ENCODE data around the gene EEF1AKMT3.

The EEF1AKMT3 gene

DNA sequence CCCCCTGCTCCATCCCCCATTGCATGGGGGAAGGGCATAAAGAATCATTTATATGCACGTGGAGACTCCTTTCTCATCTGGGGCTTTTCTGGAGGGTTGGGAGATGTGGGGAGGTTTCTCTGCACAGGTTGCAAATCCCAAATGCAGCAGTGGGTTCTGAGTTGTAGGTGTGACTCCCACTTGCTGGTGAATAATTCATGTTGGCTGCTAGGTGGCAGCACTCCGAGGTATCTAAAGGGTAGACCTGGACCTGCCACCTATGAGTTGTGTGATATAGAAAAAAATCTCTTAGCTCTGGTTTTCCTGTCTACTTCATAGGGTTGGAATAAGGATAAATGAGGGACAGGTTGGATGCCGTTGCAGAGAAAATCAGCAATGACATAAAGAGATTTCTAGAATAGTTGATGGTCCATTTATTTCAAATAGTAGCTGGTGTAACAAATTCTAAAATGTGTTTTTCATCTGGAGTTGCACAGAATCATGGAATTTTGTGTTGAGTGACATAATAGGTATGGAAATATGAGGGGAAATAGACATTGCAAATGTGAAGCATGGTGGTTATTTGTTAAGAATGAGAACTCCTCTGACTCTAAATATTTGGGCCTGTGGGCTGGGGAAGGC, 12.9 kb upstream of the EEF1AKMT3 start:
- H3K27ac ChIP-seq = no peak overlapping the region
- TF ChIP-seq, protein P1, sequence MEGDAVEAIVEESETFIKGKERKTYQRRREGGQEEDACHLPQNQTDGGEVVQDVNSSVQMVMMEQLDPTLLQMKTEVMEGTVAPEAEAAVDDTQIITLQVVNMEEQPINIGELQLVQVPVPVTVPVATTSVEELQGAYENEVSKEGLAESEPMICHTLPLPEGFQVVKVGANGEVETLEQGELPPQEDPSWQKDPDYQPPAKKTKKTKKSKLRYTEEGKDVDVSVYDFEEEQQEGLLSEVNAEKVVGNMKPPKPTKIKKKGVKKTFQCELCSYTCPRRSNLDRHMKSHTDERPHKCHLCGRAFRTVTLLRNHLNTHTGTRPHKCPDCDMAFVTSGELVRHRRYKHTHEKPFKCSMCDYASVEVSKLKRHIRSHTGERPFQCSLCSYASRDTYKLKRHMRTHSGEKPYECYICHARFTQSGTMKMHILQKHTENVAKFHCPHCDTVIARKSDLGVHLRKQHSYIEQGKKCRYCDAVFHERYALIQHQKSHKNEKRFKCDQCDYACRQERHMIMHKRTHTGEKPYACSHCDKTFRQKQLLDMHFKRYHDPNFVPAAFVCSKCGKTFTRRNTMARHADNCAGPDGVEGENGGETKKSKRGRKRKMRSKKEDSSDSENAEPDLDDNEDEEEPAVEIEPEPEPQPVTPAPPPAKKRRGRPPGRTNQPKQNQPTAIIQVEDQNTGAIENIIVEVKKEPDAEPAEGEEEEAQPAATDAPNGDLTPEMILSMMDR (conservative IDR thresholded peaks at IDR 0.05) = peak; percentile 88

DNA sequence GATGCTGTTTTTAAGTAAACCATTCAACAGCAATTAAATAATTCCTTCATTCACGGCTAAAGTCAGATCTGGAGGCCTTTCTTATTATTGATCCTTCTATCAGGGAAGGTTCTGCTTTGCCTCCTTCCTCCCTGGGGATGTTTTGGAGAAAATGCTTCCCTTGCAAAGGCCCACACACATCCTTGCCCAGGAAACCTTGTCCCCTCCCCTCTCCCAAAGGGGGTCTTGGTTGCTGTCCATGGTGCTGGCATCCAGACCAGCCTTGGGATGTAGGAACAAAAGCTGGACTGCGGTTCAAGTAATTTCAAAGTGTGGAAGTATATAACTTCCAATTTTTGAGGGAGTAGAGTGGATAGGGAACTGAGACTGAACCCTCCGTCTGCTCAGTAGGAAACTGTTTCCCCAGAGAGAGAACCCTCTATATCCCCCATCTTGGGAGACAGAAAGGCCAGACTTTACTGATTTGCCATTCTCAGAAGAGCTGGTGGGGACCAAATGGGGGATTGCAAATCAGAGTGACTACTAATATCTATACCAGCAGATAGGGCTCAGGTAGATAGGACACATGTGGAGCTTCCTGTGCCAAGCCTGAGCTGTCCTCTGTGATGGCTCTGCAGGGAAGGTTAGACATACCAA, 11.9 kb upstream of the EEF1AKMT3 start:
- TF ChIP-seq, protein P1 (conservative IDR thresholded peaks at IDR 0.05) = no peak
- no peak overlapping the region for H3K27ac ChIP-seq

DNA sequence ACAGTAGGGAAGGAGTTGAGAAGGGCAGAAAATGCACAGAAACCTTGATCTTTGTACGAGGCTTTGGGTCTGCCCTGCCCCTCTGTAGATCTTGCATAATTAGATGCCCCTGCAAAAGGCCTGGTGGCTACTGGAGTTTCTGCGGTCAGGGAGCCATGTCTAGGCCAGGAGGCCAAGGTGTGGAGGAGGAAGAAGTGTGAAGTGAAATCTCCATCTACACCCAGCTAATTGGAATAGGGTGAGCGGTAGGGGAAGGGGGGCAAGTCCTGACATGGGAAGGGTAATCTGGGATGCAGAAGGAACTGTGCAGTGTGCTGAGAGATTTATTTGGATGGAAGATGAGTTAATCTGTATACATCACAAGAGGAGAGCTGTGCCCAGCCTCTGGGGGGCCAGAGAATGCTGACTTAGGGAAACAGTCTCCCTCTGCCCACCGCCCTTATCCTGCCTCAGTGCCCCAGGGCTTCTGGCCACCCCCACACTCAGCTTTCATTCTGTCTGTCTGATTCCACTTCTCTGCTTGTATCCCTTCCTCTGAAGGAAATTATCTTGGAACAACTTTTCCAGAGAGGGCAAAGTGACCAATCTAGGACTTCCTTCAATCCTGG, 10.9 kb upstream of the EEF1AKMT3 start:
- no peak overlapping the region for H3K27ac ChIP-seq
- TF ChIP-seq, protein P1 (conservative IDR thresholded peaks at IDR 0.05) = no peak

DNA sequence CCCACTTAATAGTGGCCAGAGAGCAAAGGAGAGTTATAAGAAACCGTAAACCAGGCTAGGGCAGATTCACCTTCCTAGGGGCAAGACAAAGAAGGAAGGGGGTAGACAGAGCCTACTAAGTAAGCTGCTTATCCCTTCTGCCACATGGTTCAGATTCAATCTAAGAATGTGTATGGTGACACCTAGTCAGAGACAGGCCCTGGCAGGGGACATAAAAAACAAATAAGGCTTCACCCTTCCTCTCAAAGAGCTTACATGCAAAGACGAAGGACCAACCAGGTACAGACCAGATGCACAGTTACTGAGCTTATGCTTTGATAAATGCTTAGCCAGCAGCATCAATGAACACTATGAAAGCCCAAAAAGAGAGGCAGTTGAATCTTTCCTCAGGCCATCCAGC, 10.0 kb upstream of the EEF1AKMT3 start:
- TF ChIP-seq, protein P1 (conservative IDR thresholded peaks at IDR 0.05) = no peak
- H3K27ac ChIP-seq = no peak overlapping the region

DNA sequence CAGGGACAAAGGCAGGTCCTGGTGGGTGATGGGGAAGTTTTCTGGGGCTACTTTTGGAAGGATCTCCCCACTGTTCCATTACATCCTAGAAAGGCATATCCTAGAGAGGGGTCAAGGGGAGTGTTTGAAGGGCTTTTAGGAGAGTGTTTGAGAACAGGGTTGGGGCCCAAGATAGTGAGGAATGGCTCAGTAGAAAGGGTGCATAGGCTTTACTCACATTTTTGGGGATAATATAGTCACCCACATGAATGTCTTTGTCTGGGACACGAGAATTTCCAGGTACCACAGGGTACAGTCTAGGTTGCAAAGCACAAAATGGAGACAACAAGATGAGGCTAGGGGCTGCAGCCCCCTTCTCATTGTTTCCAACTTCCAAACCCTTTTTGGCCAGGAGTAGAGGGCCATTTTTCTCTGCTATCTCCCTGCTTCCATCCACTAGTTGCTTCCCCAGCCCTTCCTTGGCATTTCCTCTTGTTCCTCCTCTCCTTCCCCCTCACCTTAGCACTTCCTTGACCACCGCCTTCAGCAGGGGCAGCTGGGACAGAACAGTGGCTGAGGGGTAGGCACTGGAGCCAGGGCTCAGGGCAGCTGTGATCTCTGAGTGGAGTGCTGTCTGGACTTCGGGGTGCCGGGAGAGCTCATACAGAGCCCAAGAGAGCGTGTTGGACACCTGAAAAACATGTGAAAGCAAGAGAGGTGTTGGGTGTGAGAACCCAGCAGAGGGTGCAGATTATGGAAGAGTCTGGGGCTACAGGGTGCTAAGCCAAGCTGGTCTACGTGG, 8.3 kb upstream of the EEF1AKMT3 start:
- H3K27ac ChIP-seq = peak overlapping the region; percentile 56; the same call in 1 of the 2 replicates
- TF ChIP-seq, protein P1 (conservative IDR thresholded peaks at IDR 0.05) = no peak

DNA sequence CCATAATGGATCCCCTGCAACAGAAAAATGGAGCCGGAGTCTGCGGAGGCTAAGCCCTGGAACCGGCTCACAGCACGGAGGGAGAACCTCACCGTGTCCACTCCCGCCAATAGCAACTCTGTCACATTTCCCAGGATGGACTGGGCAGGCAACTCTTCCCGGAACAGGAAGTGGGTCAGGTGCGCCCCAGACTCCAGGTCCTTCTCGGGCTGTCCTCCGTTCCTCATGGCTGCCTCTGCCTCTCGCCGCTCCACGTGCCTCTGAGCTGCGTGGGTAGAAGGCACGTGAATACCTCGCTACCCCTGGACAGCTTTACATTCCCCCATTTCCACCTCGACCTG, 7.8 kb upstream of the EEF1AKMT3 start:
- TF ChIP-seq, protein P1 (conservative IDR thresholded peaks at IDR 0.05) = no peak
- peak overlapping the region; percentile 56; the same call in 1 of the 2 replicates for H3K27ac ChIP-seq
